Loucy (cell line): ENCODE measurements around the gene APLF.
A peak's percentile ranks its signal among the peaks of the same experiment; 100 is the strongest.

Source experiments
- H2AFZ ChIP-seq: fragments of 200-600 bp; sonication (generic); 2 replicates; pipeline ENCODE4 v1.6.0; 2016; ENCODE audit warnings: antibody characterized with exemption, mild to moderate bottlenecking, low read length, moderate library complexity
- H3F3A ChIP-seq: fragments of 200-600 bp; 2 replicates; pipeline ENCODE4 v1.6.0; 2016; ENCODE audit warnings: antibody characterized with exemption, low read depth, mild to moderate bottlenecking
- H3K27me3 ChIP-seq: fragments of 200-600 bp; sonication (generic); 2 replicates; pipeline ENCODE4 v1.6.1; 2014; ENCODE audit warnings: low read length, mild to moderate bottlenecking; ENCODE audit not compliant: insufficient read depth, poor library complexity, severe bottlenecking
- H3K36me3 ChIP-seq: fragments of 200-600 bp; sonication (generic); 2 replicates; pipeline ENCODE4 v1.6.1; 2016; ENCODE audit warnings: low read length; ENCODE audit not compliant: insufficient read depth
- H3K4me1 ChIP-seq: fragments of 200-600 bp; sonication (generic); 2 replicates; pipeline ENCODE4 v1.5.1; 2014; ENCODE audit warnings: low read length, mild to moderate bottlenecking; ENCODE audit not compliant: insufficient read depth, poor library complexity, severe bottlenecking
- H3K4me2 ChIP-seq: fragments of 200-600 bp; sonication (generic); 2 replicates; pipeline ENCODE4 v1.6.0; 2014; ENCODE audit warnings: antibody characterized with exemption, low read length, low read depth, mild to moderate bottlenecking; ENCODE audit not compliant: poor library complexity, severe bottlenecking
- H3K4me3 ChIP-seq: fragments of 200-600 bp; sonication (generic); 2 replicates; pipeline ENCODE4 v1.5.1; 2014; ENCODE audit warnings: low read length, mild to moderate bottlenecking, mixed read lengths; ENCODE audit not compliant: poor library complexity, severe bottlenecking
- H3K79me2 ChIP-seq: fragments of 200-600 bp; sonication (generic); 2 replicates; pipeline ENCODE4 v1.6.1; 2014; ENCODE audit warnings: low read length; ENCODE audit not compliant: insufficient read depth
- H3K9ac ChIP-seq: fragments of 200-600 bp; sonication (generic); 2 replicates; pipeline ENCODE4 v1.6.0; 2014; ENCODE audit warnings: mild to moderate bottlenecking, low read depth, low read length, moderate library complexity; ENCODE audit not compliant: poor library complexity, severe bottlenecking
- H3K9me2 ChIP-seq: fragments of 200-600 bp; sonication (generic); replicated peaks from 2 replicates; pipeline ENCODE4 v1.6.1; 2016; ENCODE audit warnings: low read depth, low read length, mixed read lengths
- H3K9me3 ChIP-seq: fragments of 200-600 bp; sonication (generic); 2 replicates; pipeline ENCODE4 v1.6.1; 2014; ENCODE audit warnings: mild to moderate bottlenecking, antibody characterized with exemption, low read length, low read depth; ENCODE audit not compliant: insufficient read depth
- H4K20me1 ChIP-seq: fragments of 200-600 bp; sonication (generic); 2 replicates; pipeline ENCODE4 v1.6.0; 2014; ENCODE audit warnings: antibody characterized with exemption, low read length, mild to moderate bottlenecking; ENCODE audit not compliant: insufficient read depth, poor library complexity, severe bottlenecking
- CTCF ChIP-seq: fragments of 200-600 bp; sonication (generic); conservative IDR thresholded peaks from 2 replicates; pipeline ENCODE4 v1.5.1; 2014; ENCODE audit warnings: mild to moderate bottlenecking, antibody characterized with exemption, low read length
- EZH2phosphoT487 ChIP-seq: fragments of 200-600 bp; IDR thresholded peaks from 2 replicates; pipeline ENCODE4 v1.6.1; 2018; ENCODE audit warnings: antibody characterized with exemption, mild to moderate bottlenecking, moderate library complexity, borderline replicate concordance

The APLF gene

GRCh38 chr2:68512966-68513365 lies 45.6 kb downstream of the APLF start:
- H3F3A ChIP-seq: peaks cover 8% of the 10 kb centered on the region; the same call in 1 of the 2 replicates
- H3K27me3 ChIP-seq: no peaks in the 10 kb centered on the region
- H3K36me3 ChIP-seq: no peaks in the 10 kb centered on the region
- H2AFZ ChIP-seq: no peak overlapping the region
- no peaks in the 10 kb centered on the region for H3K9me3 ChIP-seq
- H4K20me1 ChIP-seq: no peaks in the 10 kb centered on the region
- H3K4me1 ChIP-seq: peaks cover 12% of the 10 kb centered on the region
- no peaks in the 10 kb centered on the region for H3K79me2 ChIP-seq
- H3K4me2 ChIP-seq: peak overlapping the region; percentile 1
- no peaks in the 10 kb centered on the region for H3K9me2 ChIP-seq
- H3K9ac ChIP-seq: no peak overlapping the region
- no peak for TF ChIP-seq CTCF
- TF ChIP-seq EZH2phosphoT487: no peak
- no peak overlapping the region for H3K4me3 ChIP-seq

GRCh38 chr2:68514316-68514929 lies 47.0 kb downstream of the APLF start:
- H3K9ac ChIP-seq: no peak overlapping the region
- no peak overlapping the region for H3K4me3 ChIP-seq
- H2AFZ ChIP-seq: no peak overlapping the region
- peaks cover 8% of the 10 kb centered on the region; the same call in 1 of the 2 replicates for H3F3A ChIP-seq
- H3K27me3 ChIP-seq: no peaks in the 10 kb centered on the region
- H3K79me2 ChIP-seq: no peaks in the 10 kb centered on the region
- H3K9me2 ChIP-seq: no peaks in the 10 kb centered on the region
- no peaks in the 10 kb centered on the region for H3K36me3 ChIP-seq
- peaks cover 12% of the 10 kb centered on the region for H3K4me1 ChIP-seq
- H3K4me2 ChIP-seq: no peak overlapping the region
- H3K9me3 ChIP-seq: no peaks in the 10 kb centered on the region
- H4K20me1 ChIP-seq: no peaks in the 10 kb centered on the region
- TF ChIP-seq EZH2phosphoT487 (no peak), CTCF (no peak)

GRCh38 chr2:68516051-68516955 lies 48.9 kb downstream of the APLF start:
- Histone ChIP-seq H3K36me3 (no peaks in the 10 kb centered on the region), H2AFZ (no peak overlapping the region), H3K4me1 (peaks cover 12% of the 10 kb centered on the region), H3K9ac (no peak overlapping the region), H3K9me2 (no peaks in the 10 kb centered on the region), H3K9me3 (no peaks in the 10 kb centered on the region), H3K27me3 (no peaks in the 10 kb centered on the region), H3K4me2 (no peak overlapping the region), H3F3A (peaks cover 8% of the 10 kb centered on the region; the same call in 1 of the 2 replicates), H3K79me2 (no peaks in the 10 kb centered on the region), H3K4me3 (no peak overlapping the region), H4K20me1 (no peaks in the 10 kb centered on the region)
- TF ChIP-seq CTCF (no peak), EZH2phosphoT487 (no peak)
